Spleen (tissue), 11 donors: Measurements from ENCODE around the gene GOLGA6L2. TPM values are rescaled to one million over a fixed set of nuclear protein-coding genes. Genes with fewer than 3 reads are reported as not detected.

Experiments
- DNase-seq: peaks from one replicate; pipeline ENCODE4 v3.0.0-alpha.2; 2020
- H3K27ac ChIP-seq, 8 donors: fragments of 200-600 bp; sonication (generic) in 7 of 8; 1 replicate in 4 of 8; 2 replicates in 4 of 8; pipeline versions ENCODE4 v1.5.0 to v1.8.0; 2016 to 2021; ENCODE audit warnings: inconsistent platforms in 4 of 8, mild to moderate bottlenecking in 4 of 8, moderate library complexity in 1 of 8
- H3K27me3 ChIP-seq, 7 donors: fragments of 200-600 bp; sonication (generic) in 6 of 7; replicated peaks in 1 of 7; 1 replicate in 4 of 7; 2 replicates in 3 of 7; pipeline versions ENCODE4 v1.5.0 to v1.8.0; 2016 to 2021; ENCODE audit warnings: inconsistent platforms in 3 of 7, mild to moderate bottlenecking in 1 of 7
- H3K36me3 ChIP-seq, 6 donors: fragments of 200-600 bp; sonication (generic) in 5 of 6; 1 replicate in 4 of 6; 2 replicates in 2 of 6; pipeline versions ENCODE4 v1.5.0 to v1.8.0; 2016 to 2021; ENCODE audit warnings: inconsistent platforms in 2 of 6
- H3K4me1 ChIP-seq, 6 donors: fragments of 200-600 bp; sonication (generic) in 5 of 6; 1 replicate in 3 of 6; 2 replicates in 3 of 6; pipeline versions ENCODE4 v1.5.0 to v1.8.0; 2016 to 2021; ENCODE audit warnings: inconsistent platforms in 3 of 6
- H3K4me3 ChIP-seq, 8 donors: fragments of 200-600 bp; sonication (generic) in 7 of 8; 1 replicate in 4 of 8; 2 replicates in 4 of 8; pipeline versions ENCODE4 v1.5.0 to v1.8.0; 2016 to 2021; ENCODE audit warnings: inconsistent platforms in 4 of 8, mild to moderate bottlenecking in 4 of 8, moderate library complexity in 2 of 8
- H3K9me3 ChIP-seq, 8 donors: fragments of 200-600 bp; sonication (generic) in 7 of 8; 1 replicate in 4 of 8; 2 replicates in 4 of 8; pipeline versions ENCODE4 v1.5.0 to v1.8.0; 2016 to 2021; ENCODE audit warnings: inconsistent platforms in 4 of 8
- CTCF ChIP-seq, 11 experiments: fragments of 200-600 bp in 7 of 11; fragments of 450-650 bp in 4 of 11; sonication (generic) in 4 of 11; IDR thresholded peaks in 8 of 11; conservative IDR thresholded peaks in 3 of 11; 1 replicate in 7 of 11; 2 replicates in 4 of 11; pipeline versions ENCODE4 v1.4.0 to v1.8.0; 2016 to 2021; ENCODE audit warnings: antibody characterized with exemption in 11 of 11, inconsistent platforms in 4 of 11, mild to moderate bottlenecking in 1 of 11
- POLR2A ChIP-seq, 3 donors: fragments of 450-650 bp; IDR thresholded peaks; one replicate each; pipeline ENCODE4 v1.5.1; 2017; ENCODE audit warnings: antibody characterized with exemption in 3 of 3, mild to moderate bottlenecking in 1 of 3
- POLR2AphosphoS5 ChIP-seq, 3 donors: sonication (generic); formaldehyde crosslinking; IDR thresholded peaks; one replicate each; pipeline ENCODE4 v1.5.1; 2017; ENCODE audit warnings: antibody characterized with exemption in 3 of 3
- WGBS, 5 donors: extraction: QIAGEN DNeasy Blood & Tissue Kit in 3 of 5; methylation state at CpG; one replicate each; pipeline versions ENCODE4 v1.1.5 to v1.1.7; 2013 to 2018; 5-methylcytosine and 5-hydroxymethylcytosine counted together
- intact Hi-C: fragments of 100-400 bp; cut with DNase I; formaldehyde crosslinking; loops from one replicate; pipeline ENCODE4 v1.15.0; 2023; ENCODE audit warnings: low total_unique reads
- polyA plus RNA-seq, 3 donors: library from polyadenylated mRNA; stranded (reverse); fragments of 200-250 nt; gene quantifications; one replicate each; pipeline ENCODE4 v1.2.1, GENCODE V29; 2013
- total RNA-seq, 7 donors: library from RNA; depleted of rRNA in 3 of 7; stranded (reverse); fragments of >200 nt in 3 of 7; fragmentation: NEBNext Ultra II Directional in 4 of 7; extraction: Animal tissue kit (Norgen Biotek cat#: 25700) in 4 of 7; gene quantifications; one replicate each; pipeline versions ENCODE4 v1.1.0 to v1.2.1, GENCODE V29; 2016 to 2021
- donor health status: healthy with polysubstance abuse.
- donor health status: DM: no; HTN: no; CAD: no; lungs with moderate emphysema.
- donor health status: DM: no; HTN: no; CAD: no.
- donor health status: Bipolar disorder and iron deficiency.
- donor health status: healthy.
- donor health status: DM: no; HTN: no; CAD: no.
- donor health status: DM: yes; HTN: yes; CAD: no.

Gene GOLGA6L2
- total and polyA plus RNA-seq, 10 donors: not detected

GRCh38 chr15:23467110-23467600, 20.1 kb upstream of the GOLGA6L2 start:
- H3K27me3 ChIP-seq: no peaks in the 10 kb centered on the region
- no peak for TF ChIP-seq POLR2AphosphoS5 (IDR thresholded peaks at IDR 0.05)
- peak in 3 of 11 experiments; percentile 12 to 34 (median 12) for TF ChIP-seq CTCF (IDR thresholded peaks at IDR 0.05 in 8 of 11, conservative IDR thresholded peaks at IDR 0.05 in 3 of 11)
- no peak for TF ChIP-seq POLR2A (IDR thresholded peaks at IDR 0.05)
- 77 to 84% (median 82%) methylated on average over 3 of the region's 3 CpGs for WGBS, 5 donors
- no peak overlapping the region for H3K27ac ChIP-seq
- intact Hi-C loops: no loop called here
- H3K9me3 ChIP-seq: no peaks in the 10 kb centered on the region
- H3K4me1 ChIP-seq: no peaks in the 10 kb centered on the region
- H3K4me3 ChIP-seq: no peak overlapping the region
- no peaks in the 10 kb centered on the region for H3K36me3 ChIP-seq
- no peak for DNase-seq

GRCh38 chr15:23457890-23458289, 10.8 kb upstream of the GOLGA6L2 start:
- H3K27ac ChIP-seq: no peak overlapping the region
- no peak overlapping the region for H3K4me3 ChIP-seq
- 69 to 78% (median 76%) methylated on average over 5 of the region's 5 CpGs for WGBS, 5 donors
- no peaks in the 10 kb centered on the region for H3K4me1 ChIP-seq
- intact Hi-C loops: no loop called here
- no peaks in the 10 kb centered on the region for H3K9me3 ChIP-seq
- DNase-seq: no peak
- H3K36me3 ChIP-seq: no peaks in the 10 kb centered on the region
- TF ChIP-seq POLR2A (IDR thresholded peaks at IDR 0.05) (no peak), CTCF (IDR thresholded peaks at IDR 0.05 in 8 of 11, conservative IDR thresholded peaks at IDR 0.05 in 3 of 11) (no peak), POLR2AphosphoS5 (IDR thresholded peaks at IDR 0.05) (no peak)
- H3K27me3 ChIP-seq: peaks cover 0 to 5% (median 0%) of the 10 kb centered on the region in 7 donors

- no peaks in the 10 kb centered on the region for H3K4me1 ChIP-seq
- no peaks in the 10 kb centered on the region for H3K36me3 ChIP-seq
- peaks cover 0 to 8% (median 0%) of the 10 kb centered on the region in 7 donors for H3K27me3 ChIP-seq
- H3K4me3 ChIP-seq: no peak overlapping the region
- no peak overlapping the region for H3K27ac ChIP-seq
- DNase-seq: no peak
- 83 to 85% (median 84%) methylated on average over 15 of the region's 15 CpGs for WGBS, 5 donors
- H3K9me3 ChIP-seq: no peaks in the 10 kb centered on the region
- TF ChIP-seq POLR2A (IDR thresholded peaks at IDR 0.05): no peak
- no peak for TF ChIP-seq CTCF (IDR thresholded peaks at IDR 0.05 in 8 of 11, conservative IDR thresholded peaks at IDR 0.05 in 3 of 11)
- no peak for TF ChIP-seq POLR2AphosphoS5 (IDR thresholded peaks at IDR 0.05)
- intact Hi-C loops: no loop called here
Observed at GRCh38 chr15:23446215-23447106, 582 bp downstream of the GOLGA6L2 start.

- Histone ChIP-seq H3K9me3 (no peaks in the 10 kb centered on the region), H3K27me3 (peaks cover 0 to 8% (median 0%) of the 10 kb centered on the region in 7 donors), H3K27ac (no peak overlapping the region), H3K4me3 (no peak overlapping the region), H3K36me3 (no peaks in the 10 kb centered on the region), H3K4me1 (no peaks in the 10 kb centered on the region)
- DNase-seq: no peak
- no peak for TF ChIP-seq CTCF (IDR thresholded peaks at IDR 0.05 in 8 of 11, conservative IDR thresholded peaks at IDR 0.05 in 3 of 11)
- no peak for TF ChIP-seq POLR2AphosphoS5 (IDR thresholded peaks at IDR 0.05)
- TF ChIP-seq POLR2A (IDR thresholded peaks at IDR 0.05): no peak
- 79 to 87% (median 82%) methylated on average over 10 to 11 of the region's 11 CpGs for WGBS, 5 donors
- intact Hi-C loops: no loop called here
Observed at GRCh38 chr15:23444269-23444668, 2.8 kb downstream of the GOLGA6L2 start.
